CD4-positive, alpha-beta T cell treated with Interleukin-21 for 1 hour (primary cell): ENCODE results near the gene VAV2.

ENCODE experiments used
- DNase-seq: peaks from one replicate; pipeline ENCODE4 v3.0.0-alpha.2; 2020

Gene VAV2

GRCh38 chr9:133950629-133951111 is 41.5 kb downstream of the VAV2 start:
- no peak for DNase-seq

GRCh38 chr9:133950192-133950591 is 41.9 kb downstream of the VAV2 start:
- no peak for DNase-seq

- no peak for DNase-seq
Measured at GRCh38 chr9:133949486-133950061, 42.5 kb downstream of the VAV2 start.

- no peak for DNase-seq
Measured at GRCh38 chr9:133948561-133949485, 43.3 kb downstream of the VAV2 start.

GRCh38 chr9:133948131-133948530 is 44.0 kb downstream of the VAV2 start:
- DNase-seq: no peak

- no peak for DNase-seq
Measured at GRCh38 chr9:133946840-133947486, 45.2 kb downstream of the VAV2 start.

GRCh38 chr9:133945977-133946753 is 46.0 kb downstream of the VAV2 start:
- DNase-seq: no peak

- DNase-seq: peak; percentile 2
Measured at GRCh38 chr9:133945314-133945975, 46.7 kb downstream of the VAV2 start.

- DNase-seq: no peak
Measured at GRCh38 chr9:133944746-133945135, 47.4 kb downstream of the VAV2 start.

GRCh38 chr9:133943781-133944745 is 48.1 kb downstream of the VAV2 start:
- DNase-seq: no peak

- DNase-seq: no peak
Measured at GRCh38 chr9:133943036-133943780, 48.9 kb downstream of the VAV2 start.

- no peak for DNase-seq
Measured at GRCh38 chr9:133942206-133942975, 49.7 kb downstream of the VAV2 start.

GRCh38 chr9:133939845-133940244 is 52.3 kb downstream of the VAV2 start:
- no peak for DNase-seq

- no peak for DNase-seq
Measured at GRCh38 chr9:133939171-133939785, 52.8 kb downstream of the VAV2 start.

- DNase-seq: no peak
Measured at GRCh38 chr9:133938753-133939152, 53.4 kb downstream of the VAV2 start.

- DNase-seq: no peak
Measured at GRCh38 chr9:133938086-133938485, 54.0 kb downstream of the VAV2 start.

GRCh38 chr9:133937120-133937519 is 55.0 kb downstream of the VAV2 start:
- DNase-seq: no peak

GRCh38 chr9:133935328-133936005 is 56.7 kb downstream of the VAV2 start:
- DNase-seq: no peak
